ENCODE data around the gene OR10AD1. TPM values are rescaled to one million over a fixed set of nuclear protein-coding genes. Genes with fewer than 3 reads are reported as not detected.

OR10AD1 gene
- total and polyA plus RNA-seq, 4 experiments from 2014 or later: not detected

GRCh38 chr12:48179466-48179865 lies 23.6 kb downstream of the OR10AD1 start:
- CTCF ChIA-PET (ENCODE audit: partially characterized antibody): interaction anchor here (0.9 to 6.3 kb wide), 5 partner anchors 9 to 439 kb away, joined by 3 to 28 read pairs (median 4); no protein-coding TSS in a partner anchor
- H3K4me3 Mint-ChIP-seq: no peak overlapping the region
- H3K27me3 Mint-ChIP-seq: peaks cover 8 to 21% of the 10 kb centered on the region in 2 donors
- Histone ChIP-seq H3K9me3 (ENCODE audit: control insufficient read depth in 1 of 2, low read length in 2 of 2) (no peaks in the 10 kb centered on the region), H3K27me3 (ENCODE audit: insufficient read depth, low read length) (no peaks in the 10 kb centered on the region), H3K27ac (ENCODE audit: low read depth, low read length) (no peak overlapping the region), H3K4me3 (ENCODE audit: low read length in 2 of 2) (no peak overlapping the region), H3K36me3 (ENCODE audit: insufficient read depth, low read length) (no peaks in the 10 kb centered on the region), H3K4me1 (ENCODE audit: insufficient read depth, low read length) (peaks cover 13% of the 10 kb centered on the region)
- no peaks in the 10 kb centered on the region for H3K9me3 Mint-ChIP-seq
- POLR2A ChIA-PET (ENCODE audit: partially characterized antibody): interaction anchor here (3.3 kb wide), 1 partner anchor 19 kb away, joined by 11 read pairs; no protein-coding TSS in a partner anchor
- peaks cover 0 to 7% of the 10 kb centered on the region in 2 donors for H3K36me3 Mint-ChIP-seq
- intact Hi-C loops (cut with micrococcal nuclease): no loop called here
- peak overlapping the region in 1 of 7 donors; percentile 52 for H3K27ac Mint-ChIP-seq
- peaks cover 11 to 21% (median 14%) of the 10 kb centered on the region in 4 donors for H3K4me1 Mint-ChIP-seq
- DNase-seq: no peak

GRCh38 chr12:48177982-48178381 lies 25.1 kb downstream of the OR10AD1 start:
- intact Hi-C loops (cut with micrococcal nuclease): no loop called here
- POLR2A ChIA-PET (ENCODE audit: partially characterized antibody): interaction anchor here (0.7 kb wide), 1 partner anchor 10 kb away, joined by 3 read pairs; no protein-coding TSS in a partner anchor

GRCh38 chr12:48176417-48176751 lies 26.7 kb downstream of the OR10AD1 start:
- H3K36me3 ChIP-seq (ENCODE audit: insufficient read depth, low read length): no peaks in the 10 kb centered on the region
- Mint-ChIP-seq H3K36me3 (no peaks in the 10 kb centered on the region), H3K9me3 (no peaks in the 10 kb centered on the region), H3K27ac (no peak overlapping the region), H3K27me3 (peaks cover 5 to 21% of the 10 kb centered on the region in 2 donors), H3K4me1 (peaks cover 3 to 8% (median 4%) of the 10 kb centered on the region in 4 donors), H3K4me3 (peak overlapping the region in 1 of 8 donors; percentile 7)
- no peaks in the 10 kb centered on the region for H3K27me3 ChIP-seq (ENCODE audit: insufficient read depth, low read length)
- no peaks in the 10 kb centered on the region for H3K4me1 ChIP-seq (ENCODE audit: insufficient read depth, low read length)
- CTCF ChIA-PET (ENCODE audit: partially characterized antibody): interaction anchor here (1.0 to 6.3 kb wide), 4 partner anchors 11 to 442 kb away, joined by 3 to 28 read pairs (median 6); no protein-coding TSS in a partner anchor
- intact Hi-C loops (cut with micrococcal nuclease): no loop called here
- no peaks in the 10 kb centered on the region for H3K9me3 ChIP-seq (ENCODE audit: control insufficient read depth in 1 of 2, low read length in 2 of 2)
- no peak overlapping the region for H3K27ac ChIP-seq (ENCODE audit: low read depth, low read length)
- no peak for DNase-seq
- no peak overlapping the region for H3K4me3 ChIP-seq (ENCODE audit: low read length in 2 of 2)
- POLR2A ChIA-PET (ENCODE audit: partially characterized antibody): no interaction called here

More at GRCh38 chr12:48177982-48178381, 25.1 kb downstream of the OR10AD1 start:
- Mint-ChIP-seq H3K4me1 (peaks cover 10 to 12% (median 11%) of the 10 kb centered on the region in 4 donors), H3K27ac (no peak overlapping the region), H3K4me3 (no peak overlapping the region), H3K27me3 (peaks cover 5 to 21% of the 10 kb centered on the region in 2 donors), H3K36me3 (peaks cover 0 to 2% of the 10 kb centered on the region in 2 donors), H3K9me3 (no peaks in the 10 kb centered on the region)
- Histone ChIP-seq H3K9me3 (ENCODE audit: control insufficient read depth in 1 of 2, low read length in 2 of 2) (no peaks in the 10 kb centered on the region), H3K27me3 (ENCODE audit: insufficient read depth, low read length) (no peaks in the 10 kb centered on the region), H3K27ac (ENCODE audit: low read depth, low read length) (no peak overlapping the region), H3K4me3 (ENCODE audit: low read length in 2 of 2) (no peak overlapping the region), H3K36me3 (ENCODE audit: insufficient read depth, low read length) (no peaks in the 10 kb centered on the region), H3K4me1 (ENCODE audit: insufficient read depth, low read length) (peaks cover 9% of the 10 kb centered on the region)
- CTCF ChIA-PET (ENCODE audit: partially characterized antibody): interaction anchor here (1.0 to 6.3 kb wide), 4 partner anchors 13 to 21 kb away, joined by 3 to 28 read pairs (median 3); partner anchors contain the start of gene ASB8
- DNase-seq: no peak

- Mint-ChIP-seq H3K4me3 (peak overlapping the region in 4 of 8 donors; percentile 14 to 66 (median 47)), H3K27ac (peak overlapping the region in 3 of 7 donors; percentile 30 to 84 (median 69)), H3K9me3 (no peaks in the 10 kb centered on the region), H3K4me1 (peaks cover 3 to 8% (median 4%) of the 10 kb centered on the region in 4 donors), H3K27me3 (peaks cover 5 to 17% of the 10 kb centered on the region in 2 donors), H3K36me3 (no peaks in the 10 kb centered on the region)
- H3K4me3 ChIP-seq (ENCODE audit: low read length in 2 of 2): no peak overlapping the region
- intact Hi-C loops (cut with micrococcal nuclease): no loop called here
- H3K4me1 ChIP-seq (ENCODE audit: insufficient read depth, low read length): no peaks in the 10 kb centered on the region
- ChIA-PET CTCF (ENCODE audit: partially characterized antibody) (interaction anchor here (1.0 to 6.3 kb wide), 4 partner anchors 11 to 442 kb away, joined by 3 to 28 read pairs (median 6); no protein-coding TSS in a partner anchor), POLR2A (ENCODE audit: partially characterized antibody) (no interaction called here)
- no peaks in the 10 kb centered on the region for H3K27me3 ChIP-seq (ENCODE audit: insufficient read depth, low read length)
- H3K9me3 ChIP-seq (ENCODE audit: control insufficient read depth in 1 of 2, low read length in 2 of 2): no peaks in the 10 kb centered on the region
- H3K27ac ChIP-seq (ENCODE audit: low read depth, low read length): no peak overlapping the region
- no peaks in the 10 kb centered on the region for H3K36me3 ChIP-seq (ENCODE audit: insufficient read depth, low read length)
- DNase-seq: no peak
Measured at GRCh38 chr12:48175613-48176416, 27.3 kb downstream of the OR10AD1 start.

GRCh38 chr12:48169011-48169410 lies 34.1 kb downstream of the OR10AD1 start:
- no peaks in the 10 kb centered on the region for H3K36me3 Mint-ChIP-seq
- CTCF ChIA-PET (ENCODE audit: partially characterized antibody): interaction anchor here (1.4 kb wide), 1 partner anchor 14 kb away, joined by 4 read pairs; no protein-coding TSS in a partner anchor
- POLR2A ChIA-PET (ENCODE audit: partially characterized antibody): no interaction called here

GRCh38 chr12:48165089-48165981 lies 37.8 kb downstream of the OR10AD1 start:
- H3K27ac Mint-ChIP-seq: no peak overlapping the region
- no peak overlapping the region for H3K4me3 Mint-ChIP-seq

More at GRCh38 chr12:48169011-48169410, 34.1 kb downstream of the OR10AD1 start:
- H3K27me3 Mint-ChIP-seq: peaks cover 4 to 7% of the 10 kb centered on the region in 2 donors
- Histone ChIP-seq H3K27me3 (ENCODE audit: insufficient read depth, low read length) (no peaks in the 10 kb centered on the region), H3K4me1 (ENCODE audit: insufficient read depth, low read length) (no peaks in the 10 kb centered on the region), H3K36me3 (ENCODE audit: insufficient read depth, low read length) (no peaks in the 10 kb centered on the region), H3K4me3 (ENCODE audit: low read length in 2 of 2) (no peak overlapping the region), H3K9me3 (ENCODE audit: control insufficient read depth in 1 of 2, low read length in 2 of 2) (no peaks in the 10 kb centered on the region), H3K27ac (ENCODE audit: low read depth, low read length) (no peak overlapping the region)
- intact Hi-C loops (cut with micrococcal nuclease): no loop called here
- no peak overlapping the region for H3K4me3 Mint-ChIP-seq
- H3K9me3 Mint-ChIP-seq: no peaks in the 10 kb centered on the region
- no peak overlapping the region for H3K27ac Mint-ChIP-seq
- peaks cover 0 to 2% (median under 1%) of the 10 kb centered on the region in 4 donors for H3K4me1 Mint-ChIP-seq
- DNase-seq: no peak

More at GRCh38 chr12:48165089-48165981, 37.8 kb downstream of the OR10AD1 start:
- no peaks in the 10 kb centered on the region for H3K27me3 ChIP-seq (ENCODE audit: insufficient read depth, low read length)
- Mint-ChIP-seq H3K4me1 (peaks cover 0 to 6% (median 1%) of the 10 kb centered on the region in 4 donors), H3K27me3 (peaks cover 6 to 7% of the 10 kb centered on the region in 2 donors), H3K36me3 (no peaks in the 10 kb centered on the region), H3K9me3 (no peaks in the 10 kb centered on the region)
- ChIA-PET CTCF (ENCODE audit: partially characterized antibody) (interaction anchor here (0.6 to 4.0 kb wide), 26 partner anchors 8 to 453 kb away, joined by 3 to 28 read pairs (median 4); partner anchors contain the start of genes ASB8, CCDC184, SENP1 and TMEM106C), POLR2A (ENCODE audit: partially characterized antibody) (interaction anchor here (1.9 kb wide), 1 partner anchor 33 kb away, joined by 5 read pairs; no protein-coding TSS in a partner anchor)
- intact Hi-C loops (cut with micrococcal nuclease): loop anchor here (1.0 to 2.0 kb wide), 5 partner anchors 59 to 450 kb away; partner anchors contain the start of genes SENP1 and TMEM106C
- no peak overlapping the region for H3K27ac ChIP-seq (ENCODE audit: low read depth, low read length)
- no peaks in the 10 kb centered on the region for H3K4me1 ChIP-seq (ENCODE audit: insufficient read depth, low read length)
- DNase-seq: peak; percentile 61 to 73 (median 71)
- no peaks in the 10 kb centered on the region for H3K9me3 ChIP-seq (ENCODE audit: control insufficient read depth in 1 of 2, low read length in 2 of 2)
- H3K4me3 ChIP-seq (ENCODE audit: low read length in 2 of 2): no peak overlapping the region
- H3K36me3 ChIP-seq (ENCODE audit: insufficient read depth, low read length): no peaks in the 10 kb centered on the region

Measured in CD4-positive, alpha-beta memory T cell (primary cell).